Measurements from ENCODE around the gene GGPS1. TPM values are rescaled to one million over a fixed set of nuclear protein-coding genes. Genes with fewer than 3 reads are reported as not detected.

Gene GGPS1
- total RNA-seq, 1 donor from 2014 or later, result 39.1 TPM

- Mint-ChIP-seq H3K4me3 (ENCODE audit: unreplicated experiment) (peak overlapping the region; percentile 100), H3K27me3 (ENCODE audit: low read depth, unreplicated experiment) (no peaks in the 10 kb centered on the region), H3K36me3 (ENCODE audit: low read depth, unreplicated experiment) (peaks cover 4% of the 10 kb centered on the region), H3K9me3 (ENCODE audit: unreplicated experiment) (no peaks in the 10 kb centered on the region), H3K4me1 (ENCODE audit: low read depth, unreplicated experiment) (peaks cover 21% of the 10 kb centered on the region), H3K27ac (ENCODE audit: unreplicated experiment) (peak overlapping the region; percentile 95)
- no peaks in the 10 kb centered on the region for H3K27me3 ChIP-seq (ENCODE audit: insufficient read depth, low read length)
- FAIRE-seq, result no peak
- TF ChIP-seq EZH2 (IDR thresholded peaks at IDR 0.05; ENCODE audit: insufficient read depth, low read length) (no peak), CTCF (IDR thresholded peaks at IDR 0.05; ENCODE audit: insufficient read depth, low read depth, low read length) (no peak)
- peaks cover 55% of the 10 kb centered on the region for H4K20me1 ChIP-seq (ENCODE audit: insufficient read depth, low read length)
- H3K27ac ChIP-seq (ENCODE audit: low read depth, low read length), result peak overlapping the region; percentile 94
- H3K9me3 ChIP-seq (ENCODE audit: insufficient read depth, low read depth, low read length), result no peaks in the 10 kb centered on the region
- H3K4me2 ChIP-seq (ENCODE audit: low read length), result peak overlapping the region; percentile 94
- peak overlapping the region; percentile 97 for H3K9ac ChIP-seq (ENCODE audit: low read length)
- H3K4me3 ChIP-seq (ENCODE audit: insufficient read depth, low read depth, low read length), result peak overlapping the region; percentile 88
- no peaks in the 10 kb centered on the region for H3K36me3 ChIP-seq (ENCODE audit: insufficient read depth, low read length)
- H3K79me2 ChIP-seq (ENCODE audit: insufficient read depth, low read length), result peaks cover 88% of the 10 kb centered on the region
- peaks cover 14% of the 10 kb centered on the region for H3K4me1 ChIP-seq (ENCODE audit: insufficient read depth, low read length)
- no peak overlapping the region for H2AFZ ChIP-seq (ENCODE audit: low read depth, low read length)
- DNase-seq (ENCODE audit: low read depth), result no peak
Observed at GRCh38 chr1:235326719-235327558, 1.4 kb upstream of the GGPS1 start.

GRCh38 chr1:235327559-235328270, 655 bp upstream of the GGPS1 start, which contains the start of gene ARID4B:
TSS of gene ARID4B (minus strand) at chr1:235328179. CDS start at chr1:235326919, 1,260 bp downstream.
- Histone ChIP-seq H3K4me2 (ENCODE audit: low read length) (peak within 1 kb of the TSS; percentile 94), H3K9me3 (ENCODE audit: insufficient read depth, low read depth, low read length) (no peaks in the 10 kb centered on the region), H3K79me2 (ENCODE audit: insufficient read depth, low read length) (peaks cover 88% of the 10 kb centered on the region), H4K20me1 (ENCODE audit: insufficient read depth, low read length) (peaks cover 55% of the 10 kb centered on the region), H3K4me3 (ENCODE audit: insufficient read depth, low read depth, low read length) (peak within 1 kb of the TSS; percentile 93), H3K36me3 (ENCODE audit: insufficient read depth, low read length) (no peaks in the 10 kb centered on the region), H3K27me3 (ENCODE audit: insufficient read depth, low read length) (no peaks in the 10 kb centered on the region), H3K9ac (ENCODE audit: low read length) (peak within 1 kb of the TSS; percentile 97), H3K27ac (ENCODE audit: low read depth, low read length) (peak within 1 kb of the TSS; percentile 97), H3K4me1 (ENCODE audit: insufficient read depth, low read length) (peaks cover 14% of the 10 kb centered on the region), H2AFZ (ENCODE audit: low read depth, low read length) (peak within 1 kb of the TSS; percentile 65)
- Mint-ChIP-seq H3K27ac (ENCODE audit: unreplicated experiment) (peak within 1 kb of the TSS; percentile 95), H3K9me3 (ENCODE audit: unreplicated experiment) (no peaks in the 10 kb centered on the region), H3K27me3 (ENCODE audit: low read depth, unreplicated experiment) (no peaks in the 10 kb centered on the region), H3K36me3 (ENCODE audit: low read depth, unreplicated experiment) (peaks cover 4% of the 10 kb centered on the region), H3K4me1 (ENCODE audit: low read depth, unreplicated experiment) (peaks cover 26% of the 10 kb centered on the region), H3K4me3 (ENCODE audit: unreplicated experiment) (peak within 1 kb of the TSS; percentile 100)
- DNase-seq (ENCODE audit: low read depth) (no peak), FAIRE-seq (no peak)
- TF ChIP-seq CTCF (IDR thresholded peaks at IDR 0.05; ENCODE audit: insufficient read depth, low read depth, low read length) (no peak), EZH2 (IDR thresholded peaks at IDR 0.05; ENCODE audit: insufficient read depth, low read length) (no peak)

Measured in astrocyte (in vitro differentiated cells and primary cell).